GM18517 (cell line): ENCODE measurements around the gene SYNDIG1L.
"Not testable (repeated sequence)": the region's sequence is repeated elsewhere in the genome, so short reads cannot be mapped to it uniquely, and the experiment has no call there.

Experiments
- ATAC-seq: cut with Tn5 transposase; IDR thresholded peaks from one replicate; pipeline ENCODE4 v1.9.1; 2021; ENCODE audit warnings: mild to moderate bottlenecking, moderate library complexity; ENCODE audit not compliant: unreplicated experiment

Gene SYNDIG1L

GRCh38 chr14:74403619-74404417 is 22.2 kb downstream of the SYNDIG1L start:
- no peak for ATAC-seq

- ATAC-seq, result no peak
Measured at GRCh38 chr14:74402401-74403251, 23.4 kb downstream of the SYNDIG1L start.

- ATAC-seq, result peak; percentile 68
Measured at GRCh38 chr14:74401504-74402241, 24.3 kb downstream of the SYNDIG1L start.

GRCh38 chr14:74400919-74401503 is 25.0 kb downstream of the SYNDIG1L start:
- no peak for ATAC-seq

- no peak for ATAC-seq
Measured at GRCh38 chr14:74400031-74400685, 25.9 kb downstream of the SYNDIG1L start.

GRCh38 chr14:74395094-74395493 is 30.9 kb downstream of the SYNDIG1L start:
- ATAC-seq, result no peak

- no peak for ATAC-seq
Measured at GRCh38 chr14:74394549-74394948, 31.5 kb downstream of the SYNDIG1L start.

GRCh38 chr14:74392616-74393570 is 33.1 kb downstream of the SYNDIG1L start:
- ATAC-seq, result no peak

- ATAC-seq, result no peak
Measured at GRCh38 chr14:74391479-74391878, 34.5 kb downstream of the SYNDIG1L start.

- ATAC-seq, result not testable (repeated sequence)
Measured at GRCh38 chr14:74390505-74390904, 35.5 kb downstream of the SYNDIG1L start.

- ATAC-seq, result no peak
Measured at GRCh38 chr14:74389980-74390379, 36.0 kb downstream of the SYNDIG1L start.

- ATAC-seq, result no peak
Measured at GRCh38 chr14:74382231-74382630, 43.8 kb downstream of the SYNDIG1L start.

GRCh38 chr14:74381571-74381970 is 44.4 kb downstream of the SYNDIG1L start:
- ATAC-seq, result not testable (repeated sequence)

- ATAC-seq, result no peak
Measured at GRCh38 chr14:74380845-74381244, 45.2 kb downstream of the SYNDIG1L start.

- ATAC-seq, result no peak
Measured at GRCh38 chr14:74380172-74380571, 45.8 kb downstream of the SYNDIG1L start.

- ATAC-seq, result no peak
Measured at GRCh38 chr14:74377976-74378690, 47.9 kb downstream of the SYNDIG1L start.

- no peak for ATAC-seq
Measured at GRCh38 chr14:74368441-74368840, 57.6 kb downstream of the SYNDIG1L start.

- no peak for ATAC-seq
Measured at GRCh38 chr14:74368026-74368425, 58.0 kb downstream of the SYNDIG1L start.
